Calu3 (cell line): ENCODE measurements around the gene SF3A2. TPM values are rescaled to one million over a fixed set of nuclear protein-coding genes. Genes with fewer than 3 reads are reported as not detected.

Experiments
- BruUV-seq: library from RNA; stranded (reverse); fragments of 400-500 nt; replicated peaks from 2 replicates; lab custom pipeline; 2021; lab: Mats Ljungman, UMichigan
- CTCF ChIA-PET: fragments of 300-600 bp; sonication (Branson Sonifier 250); formaldehyde crosslinking; loops from one replicate; lab custom pipeline; 2022; ENCODE audit warnings: antibody characterized with exemption; lab: Charles Lee
- DNase-seq: peaks from one replicate; pipeline ENCODE4 v3.0.0; 2022
- H3K27ac Mint-ChIP-seq: one replicate; pipeline ENCODE4 v1.8.0; 2022; ENCODE audit warnings: mixed read lengths; ENCODE audit not compliant: unreplicated experiment
- H3K27me3 Mint-ChIP-seq: one replicate; pipeline ENCODE4 v1.8.0; 2022; ENCODE audit warnings: mixed read lengths; ENCODE audit not compliant: unreplicated experiment
- H3K36me3 Mint-ChIP-seq: one replicate; pipeline ENCODE4 v1.8.0; 2022; ENCODE audit warnings: mild to moderate bottlenecking, moderate library complexity, mixed read lengths; ENCODE audit not compliant: insufficient read depth, unreplicated experiment
- H3K4me1 Mint-ChIP-seq: one replicate; pipeline ENCODE4 v1.8.0; 2022; ENCODE audit warnings: mild to moderate bottlenecking, low read depth, mixed read lengths; ENCODE audit not compliant: unreplicated experiment
- H3K4me3 Mint-ChIP-seq: one replicate; pipeline ENCODE4 v1.8.0; 2022; ENCODE audit warnings: mild to moderate bottlenecking, low read depth, moderate library complexity, mixed read lengths; ENCODE audit not compliant: unreplicated experiment
- H3K9me3 Mint-ChIP-seq: one replicate; pipeline ENCODE4 v1.8.0; 2022; ENCODE audit warnings: low read depth, mixed read lengths; ENCODE audit not compliant: unreplicated experiment
- CTCF ChIP-seq: fragments of 200-600 bp; IDR thresholded peaks from one replicate; pipeline ENCODE4 v1.8.0; 2022; ENCODE audit warnings: antibody characterized with exemption; ENCODE audit not compliant: unreplicated experiment
- intact Hi-C: fragments of 100-400 bp; cut with micrococcal nuclease; formaldehyde crosslinking; loops from one replicate; pipeline ENCODE4 v1.10.0; 2022; ENCODE audit not compliant: unreplicated experiment
- total RNA-seq: library from RNA; stranded (reverse); gene quantifications from 2 replicates; pipeline ENCODE4 v1.2.3, GENCODE V29; 2022

Gene SF3A2
- total RNA-seq, 1 experiment from 2014 or later, result 83.6 TPM

- no peak for TF ChIP-seq CTCF
- Mint-ChIP-seq H3K27ac (no peak overlapping the region), H3K27me3 (no peaks in the 10 kb centered on the region), H3K9me3 (no peaks in the 10 kb centered on the region), H3K4me3 (no peak overlapping the region), H3K4me1 (no peaks in the 10 kb centered on the region), H3K36me3 (peaks cover 47% of the 10 kb centered on the region)
- intact Hi-C loops, result no loop called here
- CTCF ChIA-PET, result interaction anchor here (0.5 to 1.5 kb wide), 2 partner anchors 57 to 620 kb away, joined by 4 to 5 read pairs; partner anchors contain the start of gene MBD3
- BruUV-seq, result no TSS peak
- DNase-seq, result no peak
Observed at GRCh38 chr19:2212861-2213711, 23.5 kb upstream of the SF3A2 start.

GRCh38 chr19:2213799-2214198 lies 22.8 kb upstream of the SF3A2 start:
- H3K4me1 Mint-ChIP-seq, result no peaks in the 10 kb centered on the region
- no peak overlapping the region for H3K27ac Mint-ChIP-seq
- intact Hi-C loops, result no loop called here
- H3K4me3 Mint-ChIP-seq, result no peak overlapping the region
- H3K36me3 Mint-ChIP-seq, result peaks cover 47% of the 10 kb centered on the region
- TF ChIP-seq CTCF, result no peak
- BruUV-seq, result no TSS peak
- CTCF ChIA-PET, result interaction anchor here (0.5 to 1.5 kb wide), 3 partner anchors 58 to 621 kb away, joined by 4 to 5 read pairs (median 5); partner anchors contain the start of genes ABHD17A and MBD3
- no peaks in the 10 kb centered on the region for H3K9me3 Mint-ChIP-seq
- no peak for DNase-seq
- no peaks in the 10 kb centered on the region for H3K27me3 Mint-ChIP-seq

- intact Hi-C loops, result no loop called here
- no peak for DNase-seq
- BruUV-seq, result no TSS peak
- Mint-ChIP-seq H3K27ac (no peak overlapping the region), H3K4me3 (no peak overlapping the region), H3K9me3 (no peaks in the 10 kb centered on the region), H3K27me3 (no peaks in the 10 kb centered on the region), H3K36me3 (peaks cover 47% of the 10 kb centered on the region), H3K4me1 (no peaks in the 10 kb centered on the region)
- CTCF ChIA-PET, result interaction anchor here (0.7 to 1.5 kb wide), 2 partner anchors 58 to 329 kb away, joined by 5 read pairs; partner anchors contain the start of gene ABHD17A
- TF ChIP-seq CTCF, result no peak
Observed at GRCh38 chr19:2214251-2214650, 22.4 kb upstream of the SF3A2 start.

GRCh38 chr19:2215281-2215751 lies 21.3 kb upstream of the SF3A2 start:
- no peaks in the 10 kb centered on the region for H3K4me1 Mint-ChIP-seq
- intact Hi-C loops, result no loop called here
- CTCF ChIA-PET, result no interaction called here
- no peak overlapping the region for H3K27ac Mint-ChIP-seq
- H3K36me3 Mint-ChIP-seq, result peaks cover 44% of the 10 kb centered on the region
- no TSS peak for BruUV-seq
- no peaks in the 10 kb centered on the region for H3K9me3 Mint-ChIP-seq
- no peak overlapping the region for H3K4me3 Mint-ChIP-seq
- no peaks in the 10 kb centered on the region for H3K27me3 Mint-ChIP-seq
- TF ChIP-seq CTCF, result no peak
- DNase-seq, result no peak
